GM23248 (cell line): ENCODE data around the gene CRB3. TPM values are rescaled to one million over a fixed set of nuclear protein-coding genes. Genes with fewer than 3 reads are reported as not detected.

Experiments
- DNase-seq: peaks from one replicate; pipeline ENCODE4 v3.0.0-alpha.2; 2015
- H2AFZ ChIP-seq: fragments of 200-600 bp; sonication (generic); 2 replicates; pipeline ENCODE4 v1.6.1; 2016; ENCODE audit warnings: antibody characterized with exemption
- H3F3A ChIP-seq: fragments of 200-600 bp; sonication (generic); 2 replicates; pipeline ENCODE4 v1.6.1; 2016; ENCODE audit warnings: mild to moderate bottlenecking, antibody characterized with exemption, mixed run types; ENCODE audit not compliant: insufficient read depth
- H3K27ac ChIP-seq: fragments of 200-600 bp; sonication (generic); 2 replicates; pipeline ENCODE4 v1.5.1; 2016; ENCODE audit warnings: mild to moderate bottlenecking
- H3K27me3 ChIP-seq: fragments of 200-600 bp; sonication (generic); replicated peaks from 2 replicates; pipeline ENCODE4 v1.6.1; 2016; ENCODE audit warnings: mild to moderate bottlenecking; ENCODE audit not compliant: insufficient read depth
- H3K36me3 ChIP-seq: fragments of 200-600 bp; sonication (generic); 2 replicates; pipeline ENCODE4 v1.6.1; 2016; ENCODE audit warnings: low read depth, mild to moderate bottlenecking
- H3K4me1 ChIP-seq: fragments of 200-600 bp; sonication (generic); 2 replicates; pipeline ENCODE4 v1.6.1; 2016; ENCODE audit warnings: mild to moderate bottlenecking; ENCODE audit not compliant: insufficient read depth
- H3K4me2 ChIP-seq: fragments of 200-600 bp; sonication (generic); one replicate; pipeline ENCODE4 v1.6.1; 2016; ENCODE audit warnings: mild to moderate bottlenecking; ENCODE audit not compliant: unreplicated experiment
- H3K4me3 ChIP-seq: fragments of 200-600 bp; sonication (generic); 2 replicates; pipeline ENCODE4 v1.5.1; 2016; ENCODE audit warnings: mild to moderate bottlenecking
- H3K79me2 ChIP-seq: fragments of 200-600 bp; sonication (generic); 2 replicates; pipeline ENCODE4 v1.6.1; 2016; ENCODE audit warnings: mild to moderate bottlenecking; ENCODE audit not compliant: insufficient read depth
- H3K9ac ChIP-seq: fragments of 200-600 bp; sonication (generic); 2 replicates; pipeline ENCODE4 v1.6.1; 2016; ENCODE audit warnings: mild to moderate bottlenecking
- H3K9me2 ChIP-seq: fragments of 200-600 bp; sonication (generic); 2 replicates; pipeline ENCODE4 v1.6.1; 2016; ENCODE audit warnings: mixed run types, mild to moderate bottlenecking, moderate library complexity; ENCODE audit not compliant: insufficient read depth
- H3K9me3 ChIP-seq: fragments of 200-600 bp; sonication (generic); one replicate; pipeline ENCODE4 v1.6.1; 2017; ENCODE audit warnings: low read depth
- H4K20me1 ChIP-seq: fragments of 200-600 bp; sonication (generic); 2 replicates; pipeline ENCODE4 v1.6.0; 2016; ENCODE audit not compliant: insufficient read depth
- EZH2 ChIP-seq: fragments of 200-600 bp; sonication (generic); IDR thresholded peaks from 2 replicates; pipeline ENCODE4 v1.6.1; 2018; ENCODE audit warnings: antibody characterized with exemption, mild to moderate bottlenecking; ENCODE audit not compliant: insufficient read depth, poor library complexity, severe bottlenecking
- EZH2phosphoT487 ChIP-seq: fragments of 200-600 bp; sonication (generic); IDR thresholded peaks from 2 replicates; pipeline ENCODE4 v1.6.1; 2018; ENCODE audit warnings: antibody characterized with exemption, moderate library complexity, mild to moderate bottlenecking, low read depth; ENCODE audit not compliant: insufficient read depth
- WGBS, 2 experiments: methylation state at CpG; one replicate each; pipeline ENCODE4 v1.1.6; 2015 to 2017; ENCODE audit warnings: low lambda C conversion rate in 2 of 2, low coverage in 1 of 2; ENCODE audit errors: missing lambda C conversion rate in 2 of 2; 5-methylcytosine and 5-hydroxymethylcytosine counted together
- in situ Hi-C: fragments of 300-500 bp; cut with MboI; formaldehyde crosslinking; loops from 2 replicates; pipeline ENCODE4 v1.15.0; 2020
- polyA plus RNA-seq: library from polyadenylated mRNA; unstranded; fragments of >200 nt; fragmentation: Nextera tagmentation; extraction: Ambion mirVana; gene quantifications from 2 replicates; pipeline ENCODE4 v1.2.1, GENCODE V29; 2016
- total RNA-seq: library from RNA; depleted of rRNA; stranded (reverse); fragments of >200 nt; shearing (Covaris generic); gene quantifications from 2 replicates; pipeline ENCODE4 v1.2.3, GENCODE V29; 2014

Gene CRB3
- total and polyA plus RNA-seq, 2 experiments from 2014 or later = not detected

DNA sequence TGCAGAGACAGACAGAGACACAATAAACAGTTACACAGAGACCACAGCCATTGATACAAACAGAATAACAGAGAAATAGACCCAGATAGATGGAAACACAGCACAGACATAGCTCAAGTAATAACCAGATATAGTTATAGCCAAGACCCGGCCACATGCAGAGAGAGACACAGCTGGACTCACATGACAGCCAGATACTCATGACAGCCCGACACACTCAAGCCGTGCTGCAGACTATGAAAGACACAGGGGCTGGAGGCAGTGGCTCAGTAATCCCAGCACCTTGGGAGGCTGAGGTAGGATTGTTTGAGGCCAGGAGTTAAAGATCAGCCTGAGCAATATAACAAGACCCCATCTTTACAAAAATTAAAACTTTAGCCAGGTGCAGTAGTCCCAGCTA, 19.2 kb downstream of the CRB3 start:
- WGBS, 2 experiments = 0 to 2% methylated on average over 3 of the region's 3 CpGs
- H2AFZ ChIP-seq = no peak overlapping the region
- no peaks in the 10 kb centered on the region for H3K9me2 ChIP-seq
- H3K4me2 ChIP-seq = no peak overlapping the region
- H3K36me3 ChIP-seq = no peaks in the 10 kb centered on the region
- TF ChIP-seq EZH2 (no peak), EZH2phosphoT487 (no peak)
- no peaks in the 10 kb centered on the region for H4K20me1 ChIP-seq
- H3K27me3 ChIP-seq = no peaks in the 10 kb centered on the region
- DNase-seq = no peak
- no peaks in the 10 kb centered on the region for H3K79me2 ChIP-seq
- in situ Hi-C loops = no loop called here
- no peaks in the 10 kb centered on the region for H3K9me3 ChIP-seq
- H3K4me1 ChIP-seq = no peaks in the 10 kb centered on the region
- H3K27ac ChIP-seq = no peak overlapping the region
- H3K9ac ChIP-seq = no peak overlapping the region
- H3F3A ChIP-seq = no peaks in the 10 kb centered on the region
- H3K4me3 ChIP-seq = no peak overlapping the region

DNA sequence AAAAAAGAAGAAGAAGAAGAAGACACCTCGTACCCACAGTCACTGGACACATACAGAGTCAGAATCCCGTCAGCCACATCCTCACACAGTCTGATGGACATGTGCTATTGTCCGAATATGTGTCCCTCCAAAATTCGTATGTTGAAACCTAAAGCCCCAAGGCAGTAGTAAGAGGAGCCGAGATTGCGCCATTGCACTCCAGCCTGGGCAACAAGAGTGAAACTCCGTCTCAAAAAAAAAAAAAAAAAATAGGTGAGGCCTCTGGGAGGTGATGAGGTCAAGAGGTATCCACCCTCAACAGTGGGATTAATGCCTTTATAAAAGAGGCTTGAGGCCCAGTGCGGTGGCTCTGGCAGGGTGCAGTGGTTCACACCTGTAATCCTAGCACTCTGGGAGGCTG, 20.2 kb downstream of the CRB3 start:
- in situ Hi-C loops = no loop called here
- Histone ChIP-seq H3K27me3 (no peaks in the 10 kb centered on the region; the same call in 1 of the 2 replicates), H2AFZ (no peak overlapping the region), H4K20me1 (no peaks in the 10 kb centered on the region), H3K36me3 (no peaks in the 10 kb centered on the region), H3K79me2 (no peaks in the 10 kb centered on the region), H3K4me2 (no peak overlapping the region), H3K4me1 (no peaks in the 10 kb centered on the region), H3K27ac (no peak overlapping the region), H3K4me3 (no peak overlapping the region), H3K9me3 (no peaks in the 10 kb centered on the region), H3K9ac (no peak overlapping the region), H3F3A (no peaks in the 10 kb centered on the region), H3K9me2 (no peaks in the 10 kb centered on the region)
- DNase-seq = no peak
- TF ChIP-seq EZH2 (no peak), EZH2phosphoT487 (no peak)
- WGBS, 2 experiments = 65 to 69% methylated on average over 8 of the region's 8 CpGs

DNA sequence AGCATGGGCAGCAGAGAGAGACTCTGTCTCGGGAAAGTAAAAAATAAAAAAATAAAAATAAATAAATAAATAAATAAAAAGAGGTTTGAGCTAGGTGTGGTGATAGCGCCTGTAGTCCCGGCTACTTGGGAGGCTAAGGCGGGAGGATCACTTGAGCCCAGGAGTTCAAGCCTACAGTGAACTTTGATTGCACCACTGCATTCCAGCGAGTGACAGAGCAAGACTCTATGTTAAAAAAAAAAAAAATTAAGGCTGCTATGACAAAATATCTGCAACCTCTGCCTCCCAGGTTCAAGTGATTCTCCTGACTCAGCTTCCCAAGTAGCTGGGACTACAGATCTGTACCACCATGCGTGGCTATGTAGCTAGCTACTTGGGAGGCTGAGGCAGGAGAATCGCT, 20.8 kb downstream of the CRB3 start:
- Histone ChIP-seq H3K9ac (no peak overlapping the region), H3K4me3 (no peak overlapping the region), H3K27me3 (peaks cover 2% of the 10 kb centered on the region; the same call in 1 of the 2 replicates), H4K20me1 (no peaks in the 10 kb centered on the region), H3K4me1 (no peaks in the 10 kb centered on the region), H3F3A (no peaks in the 10 kb centered on the region), H3K4me2 (no peak overlapping the region), H3K9me2 (no peaks in the 10 kb centered on the region), H3K27ac (no peak overlapping the region), H3K9me3 (no peaks in the 10 kb centered on the region), H3K79me2 (no peaks in the 10 kb centered on the region), H3K36me3 (no peaks in the 10 kb centered on the region), H2AFZ (no peak overlapping the region)
- DNase-seq = peak; percentile 18
- WGBS, 2 experiments = 70 to 75% methylated on average over 7 of the region's 7 CpGs
- in situ Hi-C loops = no loop called here
- no peak for TF ChIP-seq EZH2
- TF ChIP-seq EZH2phosphoT487 = no peak

DNA sequence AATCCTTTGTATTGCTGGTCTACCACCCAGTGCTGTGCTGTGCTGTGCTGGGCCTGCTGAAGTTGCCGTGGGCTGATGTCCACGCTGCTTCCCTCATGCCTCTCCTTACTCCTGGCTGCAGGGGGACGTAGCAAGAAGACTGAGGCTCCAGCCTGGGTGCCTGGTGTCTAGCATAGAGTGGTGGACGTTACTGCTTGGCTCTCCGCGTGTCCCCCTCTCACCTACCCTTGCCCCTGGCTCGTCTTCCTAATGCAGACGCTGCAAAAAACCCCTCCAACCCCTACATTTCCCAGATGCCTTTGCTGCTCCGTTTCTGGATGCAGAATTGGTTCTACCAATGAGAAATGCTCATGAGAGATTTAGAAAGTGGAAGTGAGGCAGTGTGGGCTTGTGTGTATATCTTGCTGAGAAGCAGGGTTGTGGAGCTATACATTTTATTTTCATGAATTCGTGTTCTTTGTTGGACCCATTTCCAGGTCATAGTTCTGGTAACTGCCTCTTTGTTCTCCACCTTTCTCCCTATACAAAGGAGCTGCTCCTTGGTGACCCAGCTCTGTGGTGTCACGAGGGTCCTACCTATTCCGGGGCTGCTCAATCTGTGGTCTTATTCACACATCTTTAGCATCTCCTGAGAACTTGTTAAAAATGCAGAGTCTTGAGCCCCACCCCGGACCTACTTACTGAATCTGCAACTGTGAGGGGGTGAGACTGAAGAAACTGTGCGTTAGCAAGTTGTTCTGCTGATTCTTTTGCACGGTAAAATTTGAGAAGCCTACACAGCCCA, 25.4 kb downstream of the CRB3 start:
- no peak overlapping the region; the same call in 1 of the 2 replicates for H2AFZ ChIP-seq

More for the DNA sequence above, 25.4 kb downstream of the CRB3 start:
- Histone ChIP-seq H3K4me2 (no peak overlapping the region), H3K4me3 (no peak overlapping the region), H3K9me3 (no peaks in the 10 kb centered on the region), H3K27me3 (peaks cover 7% of the 10 kb centered on the region; the same call in 1 of the 2 replicates), H3F3A (no peaks in the 10 kb centered on the region), H3K27ac (no peak overlapping the region), H3K79me2 (no peaks in the 10 kb centered on the region), H3K9ac (no peak overlapping the region), H3K36me3 (no peaks in the 10 kb centered on the region), H3K4me1 (no peaks in the 10 kb centered on the region), H3K9me2 (no peaks in the 10 kb centered on the region), H4K20me1 (no peaks in the 10 kb centered on the region)
- 17 to 20% methylated on average over 15 of the region's 15 CpGs for WGBS, 2 experiments
- in situ Hi-C loops = no loop called here
- DNase-seq = no peak
- TF ChIP-seq EZH2phosphoT487 = no peak
- TF ChIP-seq EZH2 = no peak
